Measurements from ENCODE around the gene GDF9. TPM values are rescaled to one million over a fixed set of nuclear protein-coding genes. Genes with fewer than 3 reads are reported as not detected.

The GDF9 gene
- total and polyA plus RNA-seq, 3 experiments from 2014 or later = 0.29 to 0.68 TPM; not detected in 1

- Mint-ChIP-seq H3K36me3 (no peaks in the 10 kb centered on the region), H3K4me3 (no peak overlapping the region), H3K27ac (no peak overlapping the region), H3K4me1 (peaks cover 7 to 19% (median 17%) of the 10 kb centered on the region in 3 donors), H3K27me3 (peaks cover 30 to 36% of the 10 kb centered on the region in 2 donors), H3K9me3 (no peaks in the 10 kb centered on the region)
- H3K27ac ChIP-seq (ENCODE audit: low read depth, low read length) = no peak overlapping the region
- no peaks in the 10 kb centered on the region for H3K9me3 ChIP-seq (ENCODE audit: low read length)
- DNase-seq = no peak
- no peaks in the 10 kb centered on the region for H3K36me3 ChIP-seq (ENCODE audit: insufficient read depth, low read length)
- H3K27me3 ChIP-seq (ENCODE audit: insufficient read depth, low read length, poor library complexity, severe bottlenecking) = peaks cover 20% of the 10 kb centered on the region
- peaks cover 13% of the 10 kb centered on the region for H3K4me1 ChIP-seq (ENCODE audit: insufficient read depth, low read length)
- no peak overlapping the region for H3K4me3 ChIP-seq (ENCODE audit: low read length)
- POLR2A ChIA-PET = no interaction called here
- CTCF ChIA-PET = interaction anchor here (1.5 kb wide), 1 partner anchor 69 kb away, joined by 4 read pairs; the partner anchor contains the start of gene CCNI2
Observed at GRCh38 chr5:132816083-132816482, 50.2 kb downstream of the GDF9 start.

- H3K4me3 ChIP-seq (ENCODE audit: low read length) = no peak overlapping the region
- no peaks in the 10 kb centered on the region for H3K9me3 ChIP-seq (ENCODE audit: low read length)
- Mint-ChIP-seq H3K27ac (no peak overlapping the region), H3K4me3 (peak overlapping the region; percentile 46 to 74 (median 59)), H3K27me3 (peaks cover 36 to 43% of the 10 kb centered on the region in 2 donors), H3K36me3 (no peaks in the 10 kb centered on the region), H3K9me3 (no peaks in the 10 kb centered on the region), H3K4me1 (peaks cover 7 to 19% (median 17%) of the 10 kb centered on the region in 3 donors)
- peaks cover 13% of the 10 kb centered on the region for H3K4me1 ChIP-seq (ENCODE audit: insufficient read depth, low read length)
- ChIA-PET CTCF (interaction anchor here (0.6 to 2.8 kb wide), 3 partner anchors 60 to 288 kb away, joined by 3 to 9 read pairs (median 4); partner anchors contain the start of gene CCNI2), POLR2A (no interaction called here)
- no peak for DNase-seq
- no peak overlapping the region for H3K27ac ChIP-seq (ENCODE audit: low read depth, low read length)
- H3K36me3 ChIP-seq (ENCODE audit: insufficient read depth, low read length) = no peaks in the 10 kb centered on the region
- H3K27me3 ChIP-seq (ENCODE audit: insufficient read depth, low read length, poor library complexity, severe bottlenecking) = peaks cover 22% of the 10 kb centered on the region
Observed at GRCh38 chr5:132815454-132815853, 50.8 kb downstream of the GDF9 start.

- peaks cover 7 to 14% (median 11%) of the 10 kb centered on the region in 3 donors for H3K4me1 Mint-ChIP-seq
- no peak overlapping the region for H3K4me3 ChIP-seq (ENCODE audit: low read length)
- no peaks in the 10 kb centered on the region for H3K9me3 Mint-ChIP-seq
- H3K4me1 ChIP-seq (ENCODE audit: insufficient read depth, low read length) = peaks cover 8% of the 10 kb centered on the region
- H3K27me3 Mint-ChIP-seq = peaks cover 37 to 44% of the 10 kb centered on the region in 2 donors
- DNase-seq = no peak
- ChIA-PET POLR2A (no interaction called here), CTCF (interaction anchor here (0.6 to 2.8 kb wide), 6 partner anchors 10 to 288 kb away, joined by 3 to 10 read pairs (median 4); partner anchors contain the start of genes CCNI2 and SHROOM1)
- no peak overlapping the region for H3K27ac Mint-ChIP-seq
- H3K36me3 Mint-ChIP-seq = peaks cover 0 to under 1% (median 0%) of the 10 kb centered on the region in 3 donors
- peak overlapping the region; percentile 46 to 74 (median 59) for H3K4me3 Mint-ChIP-seq
- no peaks in the 10 kb centered on the region for H3K36me3 ChIP-seq (ENCODE audit: insufficient read depth, low read length)
- no peak overlapping the region for H3K27ac ChIP-seq (ENCODE audit: low read depth, low read length)
- peaks cover 22% of the 10 kb centered on the region for H3K27me3 ChIP-seq (ENCODE audit: insufficient read depth, low read length, poor library complexity, severe bottlenecking)
- no peaks in the 10 kb centered on the region for H3K9me3 ChIP-seq (ENCODE audit: low read length)
Observed at GRCh38 chr5:132814503-132815294, 51.6 kb downstream of the GDF9 start.

GRCh38 chr5:132813599-132814502 lies 52.4 kb downstream of the GDF9 start:
- Mint-ChIP-seq H3K27ac (no peak overlapping the region), H3K4me3 (peak overlapping the region in 2 of 7 donors; percentile 34 to 76), H3K4me1 (peaks cover 7 to 14% (median 11%) of the 10 kb centered on the region in 3 donors), H3K27me3 (peaks cover 42 to 46% of the 10 kb centered on the region in 2 donors), H3K9me3 (no peaks in the 10 kb centered on the region), H3K36me3 (peaks cover 0 to 1% (median 0%) of the 10 kb centered on the region in 3 donors)
- Histone ChIP-seq H3K4me3 (ENCODE audit: low read length) (no peak overlapping the region), H3K36me3 (ENCODE audit: insufficient read depth, low read length) (no peaks in the 10 kb centered on the region), H3K27ac (ENCODE audit: low read depth, low read length) (no peak overlapping the region), H3K9me3 (ENCODE audit: low read length) (no peaks in the 10 kb centered on the region), H3K4me1 (ENCODE audit: insufficient read depth, low read length) (peaks cover 7% of the 10 kb centered on the region), H3K27me3 (ENCODE audit: insufficient read depth, low read length, poor library complexity, severe bottlenecking) (peaks cover 22% of the 10 kb centered on the region)
- CTCF ChIA-PET = interaction anchor here (1.0 to 2.8 kb wide), 6 partner anchors 9 to 287 kb away, joined by 3 to 10 read pairs (median 4); partner anchors contain the start of gene SHROOM1
- DNase-seq = peak in 4 of 5 donors; percentile 21 to 58 (median 38)
- POLR2A ChIA-PET = interaction anchor here (0.6 to 0.7 kb wide), 2 partner anchors 238 to 322 kb away, joined by 3 read pairs; partner anchors contain the start of gene HSPA4

GRCh38 chr5:132812781-132813598 lies 53.3 kb downstream of the GDF9 start, which contains the start of gene SOWAHA:
TSS of gene SOWAHA (plus strand) at chr5:132813302. CDS start at chr5:132813622, 320 bp downstream.
- POLR2A ChIA-PET = interaction anchor here (0.7 kb wide), 1 partner anchor 321 kb away, joined by 3 read pairs; no protein-coding TSS in a partner anchor
- H3K4me3 Mint-ChIP-seq = peak within 1 kb of the TSS; percentile 76 to 90 (median 78)
- no peaks in the 10 kb centered on the region for H3K36me3 ChIP-seq (ENCODE audit: insufficient read depth, low read length)
- H3K4me3 ChIP-seq (ENCODE audit: low read length) = no peak within 1 kb of the TSS
- peaks cover 7 to 14% (median 11%) of the 10 kb centered on the region in 3 donors for H3K4me1 Mint-ChIP-seq
- H3K27ac ChIP-seq (ENCODE audit: low read depth, low read length) = no peak within 1 kb of the TSS
- H3K27ac Mint-ChIP-seq = peak within 1 kb of the TSS in 4 of 8 donors; percentile 6 to 54 (median 36)
- no peaks in the 10 kb centered on the region for H3K9me3 ChIP-seq (ENCODE audit: low read length)
- peaks cover 0 to 1% (median 0%) of the 10 kb centered on the region in 3 donors for H3K36me3 Mint-ChIP-seq
- CTCF ChIA-PET = interaction anchor here (1.0 to 2.8 kb wide), 5 partner anchors 10 to 286 kb away, joined by 3 to 10 read pairs (median 4); partner anchors contain the start of gene SHROOM1
- H3K27me3 ChIP-seq (ENCODE audit: insufficient read depth, low read length, poor library complexity, severe bottlenecking) = peaks cover 22% of the 10 kb centered on the region
- H3K27me3 Mint-ChIP-seq = peaks cover 42 to 48% of the 10 kb centered on the region in 2 donors
- H3K4me1 ChIP-seq (ENCODE audit: insufficient read depth, low read length) = peaks cover 7% of the 10 kb centered on the region
- no peak for DNase-seq
- H3K9me3 Mint-ChIP-seq = no peaks in the 10 kb centered on the region

- Histone ChIP-seq H3K36me3 (ENCODE audit: insufficient read depth, low read length) (no peaks in the 10 kb centered on the region), H3K4me1 (ENCODE audit: insufficient read depth, low read length) (peaks cover 7% of the 10 kb centered on the region), H3K27me3 (ENCODE audit: insufficient read depth, low read length, poor library complexity, severe bottlenecking) (peaks cover 22% of the 10 kb centered on the region), H3K27ac (ENCODE audit: low read depth, low read length) (no peak overlapping the region), H3K9me3 (ENCODE audit: low read length) (no peaks in the 10 kb centered on the region), H3K4me3 (ENCODE audit: low read length) (no peak overlapping the region)
- Mint-ChIP-seq H3K9me3 (no peaks in the 10 kb centered on the region), H3K4me3 (peak overlapping the region in 6 of 7 donors; percentile 76 to 83 (median 78)), H3K27ac (peak overlapping the region in 2 of 8 donors; percentile 6 to 20), H3K36me3 (peaks cover 0 to 1% (median 0%) of the 10 kb centered on the region in 3 donors), H3K4me1 (peaks cover 7 to 14% (median 11%) of the 10 kb centered on the region in 3 donors), H3K27me3 (peaks cover 41 to 52% of the 10 kb centered on the region in 2 donors)
- CTCF ChIA-PET = interaction anchor here (0.8 kb wide), 1 partner anchor 10 kb away, joined by 4 read pairs; no protein-coding TSS in a partner anchor
- no peak for DNase-seq
- POLR2A ChIA-PET = no interaction called here
Observed at GRCh38 chr5:132812123-132812765, 54.0 kb downstream of the GDF9 start.
